Myometrial cell (primary cell): ENCODE measurements around the gene NEURL1. TPM values are rescaled to one million over a fixed set of nuclear protein-coding genes. Genes with fewer than 3 reads are reported as not detected.

Experiments used
- total RNA-seq: library from RNA; depleted of rRNA; stranded (reverse); fragments of >200 nt; gene quantifications from 2 replicates; pipeline ENCODE4 v1.2.3, GENCODE V29; 2015

Gene NEURL1, protein sequence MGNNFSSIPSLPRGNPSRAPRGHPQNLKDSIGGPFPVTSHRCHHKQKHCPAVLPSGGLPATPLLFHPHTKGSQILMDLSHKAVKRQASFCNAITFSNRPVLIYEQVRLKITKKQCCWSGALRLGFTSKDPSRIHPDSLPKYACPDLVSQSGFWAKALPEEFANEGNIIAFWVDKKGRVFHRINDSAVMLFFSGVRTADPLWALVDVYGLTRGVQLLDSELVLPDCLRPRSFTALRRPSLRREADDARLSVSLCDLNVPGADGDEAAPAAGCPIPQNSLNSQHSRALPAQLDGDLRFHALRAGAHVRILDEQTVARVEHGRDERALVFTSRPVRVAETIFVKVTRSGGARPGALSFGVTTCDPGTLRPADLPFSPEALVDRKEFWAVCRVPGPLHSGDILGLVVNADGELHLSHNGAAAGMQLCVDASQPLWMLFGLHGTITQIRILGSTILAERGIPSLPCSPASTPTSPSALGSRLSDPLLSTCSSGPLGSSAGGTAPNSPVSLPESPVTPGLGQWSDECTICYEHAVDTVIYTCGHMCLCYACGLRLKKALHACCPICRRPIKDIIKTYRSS
- not detected in 2 replicates for total RNA-seq

GRCh38 chr10:103493362-103493915, at the start of gene NEURL1:
Gene NEURL1 (plus strand): TSS chr10:103493705. CDS start chr10:103494388, 683 bp downstream.

DNA sequence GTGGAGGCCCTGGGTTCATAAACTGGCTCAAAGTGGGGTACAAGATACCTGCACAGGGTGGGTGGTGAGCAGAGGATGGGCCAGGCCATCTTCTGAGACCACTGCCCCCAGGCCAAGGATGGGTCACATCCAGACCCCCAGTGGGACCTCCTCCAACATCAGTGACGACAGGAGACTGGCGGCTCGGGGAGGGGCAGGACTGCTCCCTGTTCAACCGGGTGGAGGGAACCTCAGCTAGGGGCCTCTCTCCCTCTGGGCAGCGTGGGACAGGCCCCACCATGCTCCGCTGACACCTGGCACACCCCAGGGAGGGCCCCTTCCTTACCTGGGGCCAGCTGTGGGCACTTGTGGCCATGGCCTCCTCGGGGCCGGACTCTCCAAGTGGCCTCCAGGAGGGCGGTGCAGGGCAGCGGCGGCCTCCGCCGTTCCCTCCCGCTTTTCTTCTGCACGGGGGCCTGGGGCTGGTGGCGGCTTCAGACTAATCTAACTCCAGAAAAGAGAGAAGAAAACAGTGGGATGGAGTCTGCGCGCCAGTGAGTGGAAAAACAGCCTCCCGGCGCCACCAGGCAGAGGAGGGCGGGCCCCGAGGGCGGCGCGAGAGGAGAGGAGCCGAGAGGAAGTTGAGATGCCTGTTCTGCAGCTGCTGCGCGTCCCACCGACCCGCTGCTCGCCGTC, 41.5 kb upstream of the NEURL1 start, which contains the start of gene CALHM2:
TSS of gene CALHM2 (minus strand) at position 540 of the 675 bp plus-strand sequence. CDS start 2,429 bp downstream, outside the sequence.

GRCh38 chr10:103458720-103459119, 34.8 kb upstream of the NEURL1 start, which contains the start of gene CALHM1:
Gene CALHM1 (minus strand): TSS chr10:103458900. CDS start chr10:103458751, 149 bp downstream.

DNA sequence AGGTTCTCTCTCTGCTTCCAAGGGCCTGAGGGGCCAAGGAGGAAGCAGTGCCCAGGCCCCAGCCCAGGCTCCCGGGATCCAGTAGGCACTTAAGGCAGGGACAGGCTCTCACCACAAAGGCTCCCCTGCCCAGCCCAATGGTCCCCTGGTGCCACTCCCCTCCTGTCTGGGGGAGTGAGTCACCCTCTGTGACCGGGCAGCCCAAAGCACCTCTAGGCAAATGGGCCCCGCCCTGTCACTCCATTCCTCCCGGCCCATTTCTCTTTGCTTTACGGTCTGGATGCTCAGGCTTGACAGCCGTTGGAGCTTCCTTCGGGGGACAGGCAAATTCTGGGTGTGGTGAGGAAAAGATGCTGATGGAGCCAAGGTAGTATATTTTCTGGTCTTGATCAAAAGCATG, 14.4 kb upstream of the NEURL1 start, which contains the start of gene CALHM3:
TSS of gene CALHM3 (minus strand) at position 106 of the 400 bp plus-strand sequence. CDS start 208 bp downstream, outside the sequence.

Other genes with a start within 250 kb of the NEURL1 start
- under 0.01 TPM in 1 of 2 replicates, not detected in the other for gene RPEL1, start 247.8 kb upstream of the NEURL1 start, total RNA-seq
- gene INA, start 216.6 kb upstream of the NEURL1 start, total RNA-seq = 1.2 and 1.7 TPM in 2 replicates
- 6.9 and 10.5 TPM in 2 replicates for gene PCGF6, start 142.6 kb upstream of the NEURL1 start, total RNA-seq
- gene TAF5, start 125.7 kb upstream of the NEURL1 start, total RNA-seq = 2.9 and 5.1 TPM in 2 replicates
- gene ATP5MK, start 97.2 kb upstream of the NEURL1 start, total RNA-seq = 360 and 413 TPM in 2 replicates
- 22.2 and 22.7 TPM in 2 replicates for gene PDCD11, start 97.1 kb upstream of the NEURL1 start, total RNA-seq
- 38.6 and 52.5 TPM in 2 replicates for gene CALHM2, start 41.3 kb upstream of the NEURL1 start, total RNA-seq
- gene CALHM1, start 34.8 kb upstream of the NEURL1 start, total RNA-seq = not detected in 2 replicates
- gene CALHM3, start 14.5 kb upstream of the NEURL1 start, total RNA-seq = not detected in 2 replicates